GM18861 (cell line): ENCODE measurements around the gene HRK.

Experiments used
- ATAC-seq: cut with Tn5 transposase; IDR thresholded peaks from one replicate; pipeline ENCODE4 v1.9.1; 2021; ENCODE audit not compliant: unreplicated experiment

Gene HRK

GRCh38 chr12:116901612-116902011 is 20.4 kb upstream of the HRK start:
- ATAC-seq, result no peak

- no peak for ATAC-seq
These were observed 17.4 kb upstream of the HRK start for GRCh38 chr12:116898669-116899068.

- ATAC-seq, result no peak
These were observed 16.2 kb upstream of the HRK start for GRCh38 chr12:116897476-116897875.

GRCh38 chr12:116896411-116896924 is 15.2 kb upstream of the HRK start:
- no peak for ATAC-seq

GRCh38 chr12:116894913-116895312 is 13.7 kb upstream of the HRK start:
- no peak for ATAC-seq

GRCh38 chr12:116892349-116893140 is 11.3 kb upstream of the HRK start:
- no peak for ATAC-seq

- ATAC-seq, result no peak
These were observed 9.8 kb upstream of the HRK start for GRCh38 chr12:116891019-116891418.

GRCh38 chr12:116890330-116890729 is 9.1 kb upstream of the HRK start:
- no peak for ATAC-seq

GRCh38 chr12:116887897-116888296 is 6.7 kb upstream of the HRK start:
- ATAC-seq, result no peak

GRCh38 chr12:116887244-116887643 is 6.0 kb upstream of the HRK start:
- no peak for ATAC-seq

GRCh38 chr12:116885491-116885890 is 4.2 kb upstream of the HRK start:
- ATAC-seq, result no peak

- no peak for ATAC-seq
These were observed 3.6 kb upstream of the HRK start for GRCh38 chr12:116884871-116885270.

- no peak for ATAC-seq
These were observed 1.5 kb upstream of the HRK start for GRCh38 chr12:116882742-116883141.

- no peak for ATAC-seq
These were observed 751 bp upstream of the HRK start for GRCh38 chr12:116881877-116882507.

GRCh38 chr12:116880817-116881324 is 370 bp downstream of the HRK start:
- no peak for ATAC-seq

- ATAC-seq, result no peak
These were observed 926 bp downstream of the HRK start for GRCh38 chr12:116880213-116880816.

- ATAC-seq, result no peak
These were observed 1.6 kb downstream of the HRK start for GRCh38 chr12:116879509-116880212.

- no peak for ATAC-seq
These were observed 2.4 kb downstream of the HRK start for GRCh38 chr12:116878567-116879508.

GRCh38 chr12:116876151-116876869 is 4.9 kb downstream of the HRK start:
- no peak for ATAC-seq
